SKM-1 (cell line): ENCODE data around the gene CAMTA1.
"Not testable (repeated sequence)": the region's sequence is repeated elsewhere in the genome, so short reads cannot be mapped to it uniquely, and the experiment has no call there.

ENCODE experiments used
- DNase-seq: peaks from one replicate; lab custom pipeline; 2025; ENCODE audit not compliant: unreplicated experiment; lab: John Stamatoyannopoulos, UW

The CAMTA1 gene

GRCh38 chr1:7130127-7130526 lies 344.9 kb downstream of the CAMTA1 start:
- DNase-seq: no peak

DNA sequence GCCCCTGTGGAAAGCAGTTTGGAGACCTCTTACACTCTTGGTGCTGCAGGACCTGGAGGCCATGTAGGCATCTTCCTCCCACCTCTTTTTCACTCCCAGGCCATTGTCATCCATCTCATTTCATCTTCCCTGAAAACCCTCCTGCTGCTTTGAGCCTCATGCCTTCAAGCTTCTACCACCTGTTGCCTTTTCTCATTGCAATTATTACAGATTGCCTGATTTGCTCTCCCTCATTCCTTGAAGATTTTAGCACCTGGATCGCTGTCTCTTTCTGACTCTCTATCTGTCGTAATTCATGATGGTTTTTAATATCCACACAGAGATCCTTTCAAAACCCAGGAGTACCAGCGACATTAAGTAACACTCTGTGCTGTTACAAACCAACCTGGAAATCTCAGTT lies 350.2 kb downstream of the CAMTA1 start:
- DNase-seq: no peak

DNA sequence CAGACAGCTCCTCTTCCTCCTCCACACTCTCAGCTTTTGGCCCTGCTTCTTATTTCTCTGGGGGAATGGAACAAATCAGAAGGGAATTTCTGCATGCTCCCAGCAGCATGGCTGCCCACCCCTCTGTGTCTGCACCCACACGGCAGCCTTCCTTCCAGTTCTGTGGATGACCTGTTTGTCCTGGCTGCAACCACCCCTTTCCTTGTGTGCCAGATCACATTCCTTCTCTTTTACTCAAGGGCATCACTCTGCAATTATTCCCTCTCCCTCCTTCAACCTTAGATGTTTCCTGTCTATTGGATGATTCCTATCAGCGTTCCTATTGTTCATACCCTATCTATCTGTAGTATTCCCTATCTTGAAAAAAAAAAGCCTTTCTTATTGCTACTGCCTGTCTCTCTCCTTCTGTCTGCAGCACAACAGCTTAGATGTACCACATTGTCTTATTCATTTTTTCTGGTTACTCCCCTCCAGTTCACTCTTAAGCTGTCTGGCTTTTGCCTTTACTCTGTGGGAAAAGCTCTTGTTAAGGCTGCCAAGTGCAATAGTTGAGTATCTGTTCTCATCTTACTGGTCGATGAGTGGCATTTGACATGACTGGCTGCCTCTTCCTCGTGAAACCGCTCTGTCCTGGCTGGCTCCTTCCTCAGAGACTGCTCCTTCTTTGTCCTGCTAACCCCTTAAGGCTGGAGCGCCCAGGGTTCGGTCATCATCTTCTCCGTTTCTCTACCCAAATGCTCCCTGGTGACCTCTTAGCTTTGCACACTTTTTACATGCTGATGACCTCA lies 351.1 kb downstream of the CAMTA1 start:
- no peak for DNase-seq

DNA sequence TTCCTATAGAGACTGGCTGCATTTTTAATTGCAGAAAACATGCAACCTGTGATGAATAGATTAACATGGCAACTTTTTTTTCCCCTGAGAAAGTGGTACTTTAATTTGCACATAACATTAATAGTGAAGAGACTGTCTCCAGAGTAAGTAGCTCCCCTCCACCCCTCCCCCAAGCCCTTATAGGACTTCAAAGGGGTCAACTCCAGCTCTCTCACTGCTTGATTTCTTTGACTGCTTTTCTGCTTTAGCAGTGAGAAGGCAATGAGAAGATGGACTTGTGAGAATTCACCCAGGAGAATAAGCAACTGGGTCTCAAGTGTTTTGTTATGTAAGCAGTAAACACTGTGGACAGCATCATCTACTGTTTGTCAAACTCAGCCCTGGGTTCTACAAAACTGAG lies 355.0 kb downstream of the CAMTA1 start:
- DNase-seq: no peak

DNA sequence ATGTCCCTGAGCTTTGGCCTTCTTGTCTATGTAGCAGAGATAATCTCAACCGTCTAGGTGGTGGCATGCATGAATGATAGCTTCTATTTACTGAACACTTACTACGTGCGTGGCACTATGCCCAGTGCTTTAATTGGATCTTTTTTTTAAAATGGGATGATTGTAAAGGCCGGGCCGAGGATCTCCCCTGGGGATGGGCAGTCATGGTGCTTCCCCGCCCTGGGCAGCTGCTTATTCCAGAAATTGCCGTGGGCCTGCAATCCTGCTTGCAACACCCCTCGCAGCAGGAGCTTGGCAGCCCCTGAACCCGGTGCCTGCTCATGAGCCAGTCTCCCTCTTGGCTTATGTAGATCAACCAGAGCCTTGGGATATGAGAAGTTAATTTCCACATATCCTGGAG lies 360.7 kb downstream of the CAMTA1 start:
- no peak for DNase-seq

- DNase-seq: no peak
Measured at GRCh38 chr1:7146710-7147109, 361.5 kb downstream of the CAMTA1 start.

GRCh38 chr1:7147581-7148282 lies 362.5 kb downstream of the CAMTA1 start:
- DNase-seq: not testable (repeated sequence)

- DNase-seq: no peak
Measured at GRCh38 chr1:7149080-7149838, 364.0 kb downstream of the CAMTA1 start.

DNA sequence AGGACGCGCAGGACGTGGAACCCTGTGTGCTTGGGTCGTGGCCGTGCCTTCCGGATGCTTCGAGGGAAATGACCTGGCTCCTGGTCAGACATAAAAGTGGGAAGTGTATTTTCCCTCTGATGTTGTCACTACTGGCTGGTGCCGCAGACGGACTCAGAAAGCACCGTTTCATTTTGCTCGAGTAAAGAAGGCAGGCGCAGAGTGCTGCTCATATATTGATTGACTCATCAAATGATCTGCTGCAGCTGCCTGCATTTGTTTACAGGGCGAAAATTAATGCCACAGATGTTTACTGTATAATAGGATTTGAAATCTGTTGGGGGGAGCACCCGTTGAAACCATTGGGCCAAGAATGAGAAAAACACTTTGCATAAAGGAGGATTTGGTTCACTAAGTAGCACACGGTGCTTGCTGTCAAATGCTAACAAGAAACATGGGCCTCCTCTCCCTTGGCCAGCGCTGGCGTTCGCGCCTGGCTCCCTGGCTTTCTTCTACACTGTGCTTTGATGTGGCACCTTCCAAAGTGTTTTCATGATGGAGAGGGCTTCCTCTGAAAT lies 365.5 kb downstream of the CAMTA1 start:
- DNase-seq: no peak

GRCh38 chr1:7151978-7152377 lies 366.7 kb downstream of the CAMTA1 start:
- DNase-seq: no peak

DNA sequence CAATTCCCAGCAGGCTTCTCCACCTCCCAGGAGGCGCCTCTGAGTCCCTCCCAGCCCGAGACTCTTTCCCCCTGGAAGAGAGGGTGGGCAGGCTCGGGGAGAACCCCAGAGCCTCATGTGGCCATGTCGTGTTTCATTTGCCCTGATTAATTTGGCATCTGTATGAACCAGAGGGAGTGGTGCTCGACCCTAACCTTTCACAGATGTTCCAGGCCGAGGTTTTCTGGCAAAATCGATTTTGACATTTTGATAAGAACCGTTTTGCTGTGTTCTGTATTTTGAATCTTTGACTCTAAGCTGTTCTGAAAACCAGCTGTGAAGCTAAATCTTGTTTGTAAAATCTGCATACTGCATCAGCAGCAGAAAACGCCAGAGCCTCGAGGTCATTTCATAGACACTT lies 367.4 kb downstream of the CAMTA1 start:
- DNase-seq: no peak

DNA sequence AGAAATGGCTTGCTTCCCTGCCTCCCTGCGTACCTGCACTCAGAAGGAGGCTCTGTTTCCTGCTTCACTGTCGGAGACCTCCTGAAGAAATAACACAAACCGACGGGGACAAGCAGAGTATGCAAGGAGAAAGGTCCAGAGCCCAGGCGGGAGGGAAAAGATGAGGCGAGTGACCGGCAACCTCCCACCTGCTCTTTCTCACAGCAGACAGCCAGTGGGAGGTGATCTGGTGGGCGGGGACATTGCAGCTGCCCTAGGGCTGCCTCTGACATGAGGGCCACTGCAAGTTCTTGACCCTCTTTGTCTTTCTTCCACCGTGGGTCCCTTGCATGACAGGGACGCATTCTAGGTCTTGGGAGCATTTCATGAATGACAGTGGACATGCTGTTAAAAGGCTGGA lies 368.2 kb downstream of the CAMTA1 start:
- DNase-seq: no peak

- no peak for DNase-seq
Measured at GRCh38 chr1:7159116-7159781, 374.0 kb downstream of the CAMTA1 start.

DNA sequence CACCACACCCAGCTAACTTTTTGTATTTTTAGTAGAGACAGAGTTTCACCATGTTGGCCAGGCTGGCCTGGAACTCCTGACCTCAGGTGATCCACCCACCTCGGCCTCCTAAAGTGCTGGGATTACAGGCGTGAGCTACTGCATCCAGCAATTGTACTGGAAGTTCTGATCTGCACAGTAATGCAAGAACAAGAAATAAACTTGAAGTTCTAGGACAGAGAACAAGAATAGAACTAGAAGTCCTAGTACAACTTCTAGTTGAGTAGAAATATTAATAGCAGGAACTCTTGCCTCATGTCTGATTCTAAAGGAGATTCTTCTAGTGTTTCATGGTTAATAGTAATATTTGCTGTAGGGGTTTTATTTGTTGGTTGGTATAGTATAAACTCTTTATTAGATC lies 383.3 kb downstream of the CAMTA1 start:
- not testable (repeated sequence) for DNase-seq

GRCh38 chr1:7171168-7171567 lies 385.9 kb downstream of the CAMTA1 start:
- DNase-seq: no peak

GRCh38 chr1:7171574-7171973 lies 386.3 kb downstream of the CAMTA1 start:
- DNase-seq: no peak

- DNase-seq: no peak
Measured at GRCh38 chr1:7172804-7173203, 387.6 kb downstream of the CAMTA1 start.

GRCh38 chr1:7174561-7174960 lies 389.3 kb downstream of the CAMTA1 start:
- no peak for DNase-seq

DNA sequence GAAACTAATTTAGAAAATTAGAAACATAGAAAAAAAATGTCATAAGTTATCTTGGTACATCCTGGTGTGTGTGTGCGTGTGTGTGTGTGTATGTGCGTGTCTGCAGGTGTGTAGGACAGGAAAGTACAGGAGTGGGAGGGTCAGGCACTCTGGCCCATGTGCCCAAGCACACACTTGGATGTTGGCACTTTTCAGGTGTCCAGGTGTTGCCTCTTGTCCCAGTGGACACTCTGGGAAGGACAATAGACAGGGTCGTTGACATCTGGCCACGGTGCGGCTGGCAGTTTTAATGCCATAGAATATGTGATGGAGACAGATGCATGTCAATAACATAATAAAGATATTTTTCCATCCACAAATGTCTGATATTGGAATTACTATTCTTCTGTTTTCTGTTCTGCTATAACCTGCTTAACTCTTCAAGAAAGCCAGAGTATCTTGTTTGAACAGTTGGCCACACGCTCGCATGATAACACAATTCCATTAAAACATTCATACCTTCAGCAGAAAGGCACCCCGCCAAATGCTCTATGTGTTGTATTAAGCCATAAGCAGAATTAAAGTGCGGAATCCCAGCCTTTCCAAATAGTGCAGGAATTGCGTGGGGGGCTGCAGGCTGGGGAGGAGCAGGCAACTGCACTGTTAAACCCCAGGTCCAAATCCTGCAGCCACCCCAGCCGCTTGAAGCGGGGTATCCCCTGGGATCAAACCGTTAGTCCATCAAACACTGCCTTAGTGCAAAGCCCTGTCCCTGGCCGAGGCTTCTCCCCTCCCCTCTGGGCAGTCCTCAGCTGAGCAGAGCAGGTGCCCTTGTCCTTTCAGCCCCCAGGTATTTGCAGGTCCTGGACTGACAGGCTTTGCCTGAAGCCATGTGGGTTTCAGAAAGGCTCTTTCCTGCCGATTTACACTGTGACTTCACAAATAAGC lies 390.0 kb downstream of the CAMTA1 start:
- DNase-seq: no peak

DNA sequence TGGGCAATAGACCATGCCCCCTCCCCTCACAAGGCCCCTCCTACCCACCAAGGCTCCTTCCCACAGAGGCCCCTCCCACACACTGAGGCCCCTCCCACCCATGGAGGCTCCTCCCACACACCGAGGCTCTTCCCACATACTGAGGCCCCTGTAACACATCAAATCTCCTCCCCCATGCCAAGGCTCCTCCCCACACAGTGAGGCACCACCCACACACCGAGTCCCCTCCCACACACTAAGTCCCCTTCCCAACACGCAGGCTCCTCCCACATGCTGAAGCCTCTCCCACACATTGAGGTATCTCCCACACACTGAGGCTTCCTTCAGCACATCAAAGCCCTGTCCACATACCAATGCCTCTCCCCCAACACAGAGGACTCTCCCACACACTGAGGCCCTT lies 391.8 kb downstream of the CAMTA1 start:
- no peak for DNase-seq
